ENCODE data around the gene EIF4G3.
"Not testable (repeated sequence)": the region's sequence is repeated elsewhere in the genome, so short reads cannot be mapped to it uniquely, and the experiment has no call there.

The EIF4G3 gene

GRCh38 chr1:21176586-21177555 lies at the start of gene EIF4G3:
Gene EIF4G3, minus strand, starts transcription at chr1:21176897. Its CDS starts 174,155 bp downstream, at chr1:21002742.
- peak; percentile 80 for DNase-seq

GRCh38 chr1:21225065-21225464 lies 48.4 kb upstream of the EIF4G3 start:
- no peak for DNase-seq

GRCh38 chr1:21220815-21221214 lies 44.1 kb upstream of the EIF4G3 start:
- no peak for DNase-seq

- DNase-seq = no peak
Measured at GRCh38 chr1:21219674-21220073, 43.0 kb upstream of the EIF4G3 start.

- DNase-seq = no peak
Measured at GRCh38 chr1:21217812-21218596, 41.3 kb upstream of the EIF4G3 start.

- DNase-seq = no peak
Measured at GRCh38 chr1:21216835-21217811, 40.4 kb upstream of the EIF4G3 start.

GRCh38 chr1:21212126-21212525 lies 35.4 kb upstream of the EIF4G3 start:
- DNase-seq = no peak

GRCh38 chr1:21208137-21208700 lies 31.5 kb upstream of the EIF4G3 start:
- DNase-seq = not testable (repeated sequence)

GRCh38 chr1:21206117-21206516 lies 29.4 kb upstream of the EIF4G3 start:
- no peak for DNase-seq

GRCh38 chr1:21205416-21205815 lies 28.7 kb upstream of the EIF4G3 start:
- DNase-seq = no peak

GRCh38 chr1:21201650-21202049 lies 25.0 kb upstream of the EIF4G3 start:
- DNase-seq = no peak

GRCh38 chr1:21201238-21201637 lies 24.5 kb upstream of the EIF4G3 start:
- not testable (repeated sequence) for DNase-seq

- no peak for DNase-seq
Measured at GRCh38 chr1:21200767-21201166, 24.1 kb upstream of the EIF4G3 start.

- no peak for DNase-seq
Measured at GRCh38 chr1:21198929-21199328, 22.2 kb upstream of the EIF4G3 start.

- no peak for DNase-seq
Measured at GRCh38 chr1:21192871-21193270, 16.2 kb upstream of the EIF4G3 start.

- DNase-seq = no peak
Measured at GRCh38 chr1:21192284-21192683, 15.6 kb upstream of the EIF4G3 start.

GRCh38 chr1:21190771-21191170 lies 14.1 kb upstream of the EIF4G3 start:
- DNase-seq = not testable (repeated sequence)

- no peak for DNase-seq
Measured at GRCh38 chr1:21189906-21190500, 13.3 kb upstream of the EIF4G3 start.

- no peak for DNase-seq
Measured at GRCh38 chr1:21189421-21189820, 12.7 kb upstream of the EIF4G3 start.

- no peak for DNase-seq
Measured at GRCh38 chr1:21188235-21188634, 11.5 kb upstream of the EIF4G3 start.

- no peak for DNase-seq
Measured at GRCh38 chr1:21185221-21185731, 8.6 kb upstream of the EIF4G3 start.

GRCh38 chr1:21184276-21184675 lies 7.6 kb upstream of the EIF4G3 start:
- DNase-seq = no peak

All from NCI-H524 treated with DMSO at 0.1 percent for 48 hours (cell line).